Aorta (tissue), 5 donors: Measurements from ENCODE around the gene ZBTB7B. TPM values are rescaled to one million over a fixed set of nuclear protein-coding genes. Genes with fewer than 3 reads are reported as not detected.

ENCODE experiments used
- ATAC-seq: fragments of 200-7000 bp; cut with Tn5 transposase; one replicate; pipeline ENCODE4 v1.9.1; 2022; ENCODE audit warnings: moderate library complexity; ENCODE audit not compliant: low FRiP score
- DNase-seq, 2 donors: peaks; one replicate each; pipeline ENCODE4 v3.0.0-alpha.2; 2020
- H3K27ac ChIP-seq, 2 donors: one replicate each; pipeline ENCODE4 v1.5.1; 2013; ENCODE audit warnings: low read length in 2 of 2, mild to moderate bottlenecking in 2 of 2, moderate library complexity in 2 of 2, control low read depth in 1 of 2, inconsistent platforms in 1 of 2, low read depth in 1 of 2
- H3K27me3 ChIP-seq, 2 donors: one replicate each; pipeline ENCODE4 v1.6.1; 2013; ENCODE audit warnings: control low read depth in 1 of 2, low read length in 1 of 2, mild to moderate bottlenecking in 1 of 2, moderate library complexity in 1 of 2; ENCODE audit not compliant: insufficient read depth in 2 of 2, control insufficient read depth in 1 of 2
- H3K36me3 ChIP-seq, 2 donors: one replicate each; pipeline ENCODE4 v1.6.1; 2013; ENCODE audit warnings: control low read depth in 1 of 2, low read length in 1 of 2, mild to moderate bottlenecking in 1 of 2; ENCODE audit not compliant: insufficient read depth in 2 of 2, control insufficient read depth in 1 of 2
- H3K4me1 ChIP-seq, 2 donors: one replicate each; pipeline ENCODE4 v1.6.1; 2013; ENCODE audit warnings: low read length in 2 of 2, control low read depth in 1 of 2, mild to moderate bottlenecking in 1 of 2, moderate library complexity in 1 of 2; ENCODE audit not compliant: insufficient read depth in 2 of 2, control insufficient read depth in 1 of 2
- H3K4me3 ChIP-seq, 2 donors: one replicate each; pipeline ENCODE4 v1.5.1; 2013; ENCODE audit warnings: low read length in 2 of 2, control low read depth in 1 of 2, mild to moderate bottlenecking in 1 of 2
- H3K9me3 ChIP-seq: one replicate; pipeline ENCODE4 v1.6.1; 2013; ENCODE audit warnings: mild to moderate bottlenecking, low read length; ENCODE audit not compliant: control insufficient read depth
- WGBS, 2 donors: extraction: QIAGEN DNeasy Blood & Tissue Kit; methylation state at CpG; one replicate each; pipeline ENCODE4 v1.1.7; 2013; 5-methylcytosine and 5-hydroxymethylcytosine counted together
- intact Hi-C, 2 donors: fragments of 100-400 bp; cut with DNase I; formaldehyde crosslinking; loops; one replicate each; pipeline versions ENCODE4 v1.14.2 to v1.15.0; 2022
- long read RNA-seq, 2 donors: library from polyadenylated mRNA; unstranded; transcript quantifications; one replicate each; pipeline ENCODE4 v2.0.0, GENCODE V29; 2020 to 2021
- polyA plus RNA-seq, 2 donors: library from polyadenylated mRNA; stranded (reverse); fragments of 200-250 nt; gene quantifications; one replicate each; pipeline ENCODE4 v1.2.3, GENCODE V29; 2013
- total RNA-seq, 2 donors: library from RNA; stranded (reverse); fragmentation: NEBNext Ultra II Directional; extraction: Animal tissue kit (Norgen Biotek cat#: 25700); gene quantifications; one replicate each; pipeline ENCODE4 v1.2.1, GENCODE V29; 2021
- donor health status: healthy with polysubstance abuse.
- donor health status: Bipolar disorder and iron deficiency.
- donor health status: DM: no; HTN: no; CAD: no.
- donor health status: DM: no; HTN: no; CAD: no.
- donor health status: DM: yes; HTN: yes; CAD: no.

Gene ZBTB7B
- total RNA-seq (10 to 100 TPM; 46.4 to 71.1 TPM), polyA plus RNA-seq (10 to 100 TPM; 23.3 to 32.8 TPM)
- long read RNA-seq, donor 1, transcript ZBTB7B-201 (2 exons, 2,129 nt): major isoform, 5 of 16 reads
- long read RNA-seq, donor 1, partial matches to known transcripts: 0 of 16 reads
- long read RNA-seq, donor 1, other reads (novel, unspliced or antisense): 10 of 16 reads
- long read RNA-seq, donor 2, transcript ZBTB7B-201 (2 exons, 2,129 nt): major isoform, 5 of 8 reads
- long read RNA-seq, donor 2, partial matches to known transcripts: 0 of 8 reads
- long read RNA-seq, donor 2, other reads (novel, unspliced or antisense): 3 of 8 reads

- 0 to 1% methylated on average over 25 to 34 of the region's 35 CpGs for WGBS, 2 donors
- H3K27me3 ChIP-seq: no peaks in the 10 kb centered on the region
- peak within 1 kb of the TSS; percentile 79 to 84 for H3K4me3 ChIP-seq
- intact Hi-C loops: loop anchor here in 1 of 2 donors (1.0 to 5.0 kb wide), 3 partner anchors 29 to 65 kb away; partner anchors contain the start of genes EFNA4 and PMVK
- ATAC-seq: peak; percentile 6
- peak; percentile 76 to 86 for DNase-seq
- peak within 1 kb of the TSS; percentile 59 to 89 for H3K27ac ChIP-seq
- no peaks in the 10 kb centered on the region for H3K36me3 ChIP-seq
- H3K4me1 ChIP-seq: peaks cover 0 to 2% of the 10 kb centered on the region in 2 donors
- no peaks in the 10 kb centered on the region for H3K9me3 ChIP-seq
Observed at GRCh38 chr1:155002464-155003226, at the start of gene ZBTB7B. ZBTB7B (plus strand) TSS chr1:155002802; CDS start chr1:155014661, 11,859 bp downstream.

- WGBS, 2 donors: 31 to 39% methylated on average over 2 of the region's 2 CpGs
- H3K27ac ChIP-seq: no peak overlapping the region
- no peaks in the 10 kb centered on the region for H3K27me3 ChIP-seq
- ATAC-seq (no peak), DNase-seq (no peak)
- H3K9me3 ChIP-seq: no peaks in the 10 kb centered on the region
- no peak overlapping the region for H3K4me3 ChIP-seq
- peaks cover 0 to 5% of the 10 kb centered on the region in 2 donors for H3K4me1 ChIP-seq
- intact Hi-C loops: no loop called here
- H3K36me3 ChIP-seq: no peaks in the 10 kb centered on the region
Observed at GRCh38 chr1:154953611-154954038, 49.0 kb upstream of the ZBTB7B start.

- ATAC-seq: no peak
- DNase-seq: no peak
- WGBS, 2 donors: 61 to 62% methylated on average over 3 of the region's 3 CpGs
- Histone ChIP-seq H3K36me3 (no peaks in the 10 kb centered on the region), H3K27me3 (no peaks in the 10 kb centered on the region), H3K4me1 (peaks cover 0 to 5% of the 10 kb centered on the region in 2 donors), H3K27ac (no peak overlapping the region), H3K4me3 (no peak overlapping the region), H3K9me3 (no peaks in the 10 kb centered on the region)
- intact Hi-C loops: no loop called here
Observed at GRCh38 chr1:154954541-154954940, 48.1 kb upstream of the ZBTB7B start.

- ATAC-seq (peak; percentile 43), DNase-seq (peak in 1 of 2 donors; percentile 71)
- peaks cover 0 to 5% of the 10 kb centered on the region in 2 donors for H3K4me1 ChIP-seq
- intact Hi-C loops: loop anchor here in 1 of 2 donors (5.0 kb wide), 1 partner anchor 62 kb away; no protein-coding TSS in a partner anchor
- peak overlapping the region; percentile 72 to 74 for H3K4me3 ChIP-seq
- H3K9me3 ChIP-seq: no peaks in the 10 kb centered on the region
- 9 to 10% methylated on average over 4 of the region's 4 CpGs for WGBS, 2 donors
- no peaks in the 10 kb centered on the region for H3K27me3 ChIP-seq
- peak overlapping the region; percentile 8 to 79 for H3K27ac ChIP-seq
- H3K36me3 ChIP-seq: no peaks in the 10 kb centered on the region
Observed at GRCh38 chr1:154955039-154955717, 47.4 kb upstream of the ZBTB7B start.

GRCh38 chr1:154955718-154956543 lies 46.7 kb upstream of the ZBTB7B start, which contains the start of gene PBXIP1:
PBXIP1 (minus strand) TSS chr1:154956099; CDS start chr1:154953721, 2,378 bp downstream.
- H3K4me1 ChIP-seq: peaks cover 0 to 5% of the 10 kb centered on the region in 2 donors
- no peaks in the 10 kb centered on the region for H3K9me3 ChIP-seq
- peak in 1 of 2 donors; percentile 79 for DNase-seq
- whole genome bisulfite sequencing, 2 donors: 0% methylated on average over 18 of the region's 18 CpGs
- no peaks in the 10 kb centered on the region for H3K27me3 ChIP-seq
- peak within 1 kb of the TSS; percentile 72 to 74 for H3K4me3 ChIP-seq
- intact Hi-C loops: loop anchor here in 1 of 2 donors (5.0 kb wide), 1 partner anchor 61 kb away; no protein-coding TSS in a partner anchor
- ATAC-seq: peak; percentile 90
- H3K27ac ChIP-seq: peak within 1 kb of the TSS; percentile 8 to 86
- no peaks in the 10 kb centered on the region for H3K36me3 ChIP-seq

GRCh38 chr1:154956544-154956941 lies 46.1 kb upstream of the ZBTB7B start:
- no peaks in the 10 kb centered on the region for H3K9me3 ChIP-seq
- peak in 1 of 2 donors; percentile 64 for DNase-seq
- H3K4me3 ChIP-seq: peak overlapping the region; percentile 21 to 74
- H3K36me3 ChIP-seq: no peaks in the 10 kb centered on the region
- intact Hi-C loops: loop anchor here in 1 of 2 donors (5.0 kb wide), 1 partner anchor 61 kb away; no protein-coding TSS in a partner anchor
- peak; percentile 53 for ATAC-seq
- peaks cover 0 to 5% of the 10 kb centered on the region in 2 donors for H3K4me1 ChIP-seq
- no peaks in the 10 kb centered on the region for H3K27me3 ChIP-seq
- H3K27ac ChIP-seq: peak overlapping the region in 1 of 2 donors; percentile 86
- WGBS, 2 donors: 2 to 3% methylated on average over 6 of the region's 6 CpGs

- ATAC-seq: no peak
- Histone ChIP-seq H3K9me3 (no peaks in the 10 kb centered on the region), H3K27ac (no peak overlapping the region), H3K4me3 (no peak overlapping the region), H3K27me3 (no peaks in the 10 kb centered on the region), H3K4me1 (peaks cover 0 to 5% of the 10 kb centered on the region in 2 donors), H3K36me3 (no peaks in the 10 kb centered on the region)
- no peak for DNase-seq
- intact Hi-C loops: loop anchor here in 1 of 2 donors (5.0 kb wide), 1 partner anchor 60 kb away; no protein-coding TSS in a partner anchor
- 24 to 26% methylated on average over 9 of the region's 9 CpGs for WGBS, 2 donors
Observed at GRCh38 chr1:154957091-154957657, 45.4 kb upstream of the ZBTB7B start.
